ENCODE measurements around the gene MANSC1.

The MANSC1 gene

GRCh38 chr12:12336049-12336411, 14.0 kb downstream of the MANSC1 start:
- Histone ChIP-seq H3K9ac (ENCODE audit: low read length) (no peak overlapping the region), H3K36me3 (ENCODE audit: insufficient read depth, low read length) (peaks cover 10% of the 10 kb centered on the region), H3K27ac (ENCODE audit: low read depth, low read length) (no peak overlapping the region), H3K27me3 (ENCODE audit: control insufficient read depth in 1 of 2, insufficient read depth in 2 of 2, low read length in 2 of 2) (no peaks in the 10 kb centered on the region), H3K4me3 (ENCODE audit: low read depth in 1 of 2, low read length in 2 of 2) (no peak overlapping the region), H3K9me3 (ENCODE audit: low read length) (no peaks in the 10 kb centered on the region), H3K4me1 (ENCODE audit: insufficient read depth, low read length) (peaks cover 4% of the 10 kb centered on the region)

GRCh38 chr12:12334367-12335040, 15.5 kb downstream of the MANSC1 start:
- peaks cover 9% of the 10 kb centered on the region for H3K36me3 ChIP-seq (ENCODE audit: insufficient read depth, low read length)
- H3K4me1 ChIP-seq (ENCODE audit: insufficient read depth, low read length) = peaks cover 4% of the 10 kb centered on the region
- H3K9ac ChIP-seq (ENCODE audit: low read length) = no peak overlapping the region
- no peak overlapping the region for H3K4me3 ChIP-seq (ENCODE audit: low read depth in 1 of 2, low read length in 2 of 2)
- no peaks in the 10 kb centered on the region for H3K27me3 ChIP-seq (ENCODE audit: control insufficient read depth in 1 of 2, insufficient read depth in 2 of 2, low read length in 2 of 2)
- H3K27ac ChIP-seq (ENCODE audit: low read depth, low read length) = no peak overlapping the region
- no peaks in the 10 kb centered on the region for H3K9me3 ChIP-seq (ENCODE audit: low read length)

- H3K4me3 ChIP-seq (ENCODE audit: low read depth in 1 of 2, low read length in 2 of 2) = no peak overlapping the region
- no peak overlapping the region for H3K9ac ChIP-seq (ENCODE audit: low read length)
- H3K36me3 ChIP-seq (ENCODE audit: insufficient read depth, low read length) = peaks cover 9% of the 10 kb centered on the region
- H3K27me3 ChIP-seq (ENCODE audit: control insufficient read depth in 1 of 2, insufficient read depth in 2 of 2, low read length in 2 of 2) = no peaks in the 10 kb centered on the region
- H3K9me3 ChIP-seq (ENCODE audit: low read length) = no peaks in the 10 kb centered on the region
- peaks cover 4% of the 10 kb centered on the region for H3K4me1 ChIP-seq (ENCODE audit: insufficient read depth, low read length)
- no peak overlapping the region for H3K27ac ChIP-seq (ENCODE audit: low read depth, low read length)
Measured at GRCh38 chr12:12333407-12334366, 16.4 kb downstream of the MANSC1 start.

GRCh38 chr12:12331896-12332295, 18.1 kb downstream of the MANSC1 start:
- peaks cover 12% of the 10 kb centered on the region for H3K4me1 ChIP-seq (ENCODE audit: insufficient read depth, low read length)
- peaks cover 9% of the 10 kb centered on the region for H3K36me3 ChIP-seq (ENCODE audit: insufficient read depth, low read length)
- no peaks in the 10 kb centered on the region for H3K9me3 ChIP-seq (ENCODE audit: low read length)
- H3K27ac ChIP-seq (ENCODE audit: low read depth, low read length) = no peak overlapping the region
- H3K4me3 ChIP-seq (ENCODE audit: low read depth in 1 of 2, low read length in 2 of 2) = no peak overlapping the region
- H3K27me3 ChIP-seq (ENCODE audit: control insufficient read depth in 1 of 2, insufficient read depth in 2 of 2, low read length in 2 of 2) = no peaks in the 10 kb centered on the region
- no peak overlapping the region for H3K9ac ChIP-seq (ENCODE audit: low read length)

- peaks cover 12% of the 10 kb centered on the region for H3K4me1 ChIP-seq (ENCODE audit: insufficient read depth, low read length)
- no peak overlapping the region for H3K4me3 ChIP-seq (ENCODE audit: low read depth in 1 of 2, low read length in 2 of 2)
- H3K9me3 ChIP-seq (ENCODE audit: low read length) = no peaks in the 10 kb centered on the region
- no peak overlapping the region for H3K9ac ChIP-seq (ENCODE audit: low read length)
- H3K27me3 ChIP-seq (ENCODE audit: control insufficient read depth in 1 of 2, insufficient read depth in 2 of 2, low read length in 2 of 2) = no peaks in the 10 kb centered on the region
- peaks cover 9% of the 10 kb centered on the region for H3K36me3 ChIP-seq (ENCODE audit: insufficient read depth, low read length)
- no peak overlapping the region for H3K27ac ChIP-seq (ENCODE audit: low read depth, low read length)
Measured at GRCh38 chr12:12331244-12331771, 18.7 kb downstream of the MANSC1 start.

GRCh38 chr12:12327802-12328201, 22.2 kb downstream of the MANSC1 start:
- Histone ChIP-seq H3K27ac (ENCODE audit: low read depth, low read length) (no peak overlapping the region), H3K4me3 (ENCODE audit: low read depth in 1 of 2, low read length in 2 of 2) (no peak overlapping the region)

GRCh38 chr12:12326262-12326661, 23.8 kb downstream of the MANSC1 start:
- peaks cover 8% of the 10 kb centered on the region for H3K4me1 ChIP-seq (ENCODE audit: insufficient read depth, low read length)
- no peaks in the 10 kb centered on the region for H3K27me3 ChIP-seq (ENCODE audit: control insufficient read depth in 1 of 2, insufficient read depth in 2 of 2, low read length in 2 of 2)
- H3K9me3 ChIP-seq (ENCODE audit: low read length) = no peaks in the 10 kb centered on the region
- no peak overlapping the region for H3K4me3 ChIP-seq (ENCODE audit: low read depth in 1 of 2, low read length in 2 of 2)
- H3K27ac ChIP-seq (ENCODE audit: low read depth, low read length) = no peak overlapping the region
- peaks cover 9% of the 10 kb centered on the region for H3K36me3 ChIP-seq (ENCODE audit: insufficient read depth, low read length)
- no peak overlapping the region for H3K9ac ChIP-seq (ENCODE audit: low read length)

More at GRCh38 chr12:12327802-12328201, 22.2 kb downstream of the MANSC1 start:
- no peaks in the 10 kb centered on the region for H3K27me3 ChIP-seq (ENCODE audit: control insufficient read depth in 1 of 2, insufficient read depth in 2 of 2, low read length in 2 of 2)
- H3K9me3 ChIP-seq (ENCODE audit: low read length) = no peaks in the 10 kb centered on the region
- H3K4me1 ChIP-seq (ENCODE audit: insufficient read depth, low read length) = peaks cover 8% of the 10 kb centered on the region
- H3K9ac ChIP-seq (ENCODE audit: low read length) = no peak overlapping the region
- H3K36me3 ChIP-seq (ENCODE audit: insufficient read depth, low read length) = peaks cover 9% of the 10 kb centered on the region

GRCh38 chr12:12323591-12323990, 26.5 kb downstream of the MANSC1 start:
- Histone ChIP-seq H3K9me3 (ENCODE audit: low read length) (no peaks in the 10 kb centered on the region), H3K27ac (ENCODE audit: low read depth, low read length) (no peak overlapping the region), H3K4me1 (ENCODE audit: insufficient read depth, low read length) (peaks cover 22% of the 10 kb centered on the region), H3K4me3 (ENCODE audit: low read depth in 1 of 2, low read length in 2 of 2) (no peak overlapping the region), H3K9ac (ENCODE audit: low read length) (no peak overlapping the region), H3K36me3 (ENCODE audit: insufficient read depth, low read length) (no peaks in the 10 kb centered on the region), H3K27me3 (ENCODE audit: control insufficient read depth in 1 of 2, insufficient read depth in 2 of 2, low read length in 2 of 2) (no peaks in the 10 kb centered on the region)

- Histone ChIP-seq H3K4me3 (ENCODE audit: low read depth in 1 of 2, low read length in 2 of 2) (no peak overlapping the region), H3K9ac (ENCODE audit: low read length) (no peak overlapping the region), H3K27ac (ENCODE audit: low read depth, low read length) (no peak overlapping the region), H3K36me3 (ENCODE audit: insufficient read depth, low read length) (no peaks in the 10 kb centered on the region), H3K27me3 (ENCODE audit: control insufficient read depth in 1 of 2, insufficient read depth in 2 of 2, low read length in 2 of 2) (no peaks in the 10 kb centered on the region), H3K4me1 (ENCODE audit: insufficient read depth, low read length) (peaks cover 22% of the 10 kb centered on the region), H3K9me3 (ENCODE audit: low read length) (no peaks in the 10 kb centered on the region)
Measured at GRCh38 chr12:12323118-12323517, 26.9 kb downstream of the MANSC1 start.

- no peaks in the 10 kb centered on the region for H3K36me3 ChIP-seq (ENCODE audit: insufficient read depth, low read length)
- no peaks in the 10 kb centered on the region for H3K9me3 ChIP-seq (ENCODE audit: low read length)
- H3K27me3 ChIP-seq (ENCODE audit: control insufficient read depth in 1 of 2, insufficient read depth in 2 of 2, low read length in 2 of 2) = no peaks in the 10 kb centered on the region
- peak overlapping the region; percentile 42 for H3K27ac ChIP-seq (ENCODE audit: low read depth, low read length)
- peak overlapping the region in 1 of 2 donors; percentile 51 for H3K4me3 ChIP-seq (ENCODE audit: low read depth in 1 of 2, low read length in 2 of 2)
- H3K4me1 ChIP-seq (ENCODE audit: insufficient read depth, low read length) = peaks cover 15% of the 10 kb centered on the region
- H3K9ac ChIP-seq (ENCODE audit: low read length) = no peak overlapping the region
Measured at GRCh38 chr12:12319451-12320183, 30.4 kb downstream of the MANSC1 start.

- Histone ChIP-seq H3K27ac (ENCODE audit: low read depth, low read length) (no peak overlapping the region), H3K4me1 (ENCODE audit: insufficient read depth, low read length) (peaks cover 13% of the 10 kb centered on the region), H3K4me3 (ENCODE audit: low read depth in 1 of 2, low read length in 2 of 2) (no peak overlapping the region), H3K9ac (ENCODE audit: low read length) (no peak overlapping the region), H3K27me3 (ENCODE audit: control insufficient read depth in 1 of 2, insufficient read depth in 2 of 2, low read length in 2 of 2) (no peaks in the 10 kb centered on the region), H3K36me3 (ENCODE audit: insufficient read depth, low read length) (no peaks in the 10 kb centered on the region), H3K9me3 (ENCODE audit: low read length) (no peaks in the 10 kb centered on the region)
Measured at GRCh38 chr12:12315838-12316237, 34.2 kb downstream of the MANSC1 start.
